CD14-positive monocyte (primary cell): ENCODE results near the gene SORBS2. TPM values are rescaled to one million over a fixed set of nuclear protein-coding genes. Genes with fewer than 3 reads are reported as not detected.

Source experiments
- DNase-seq, 3 donors: peaks; one replicate each; pipeline ENCODE4 v3.0.0-alpha.2; 2011 to 2022
- H2AFZ ChIP-seq: 2 replicates; pipeline ENCODE4 v1.6.0; 2012; ENCODE audit warnings: mild to moderate bottlenecking, low read depth, low read length, inconsistent platforms; ENCODE audit not compliant: insufficient read depth, poor library complexity, severe bottlenecking
- H3K27ac ChIP-seq, 2 donors: 1 replicate in 1 of 2; 2 replicates in 1 of 2; pipeline ENCODE4 v1.5.1; 2012 to 2013; ENCODE audit warnings: low read length in 2 of 2, control low read depth in 1 of 2, inconsistent platforms in 1 of 2, low read depth in 1 of 2, mild to moderate bottlenecking in 1 of 2
- H3K27me3 ChIP-seq, 2 donors: one replicate each; pipeline versions ENCODE4 v1.6.0 to v1.6.1; 2011 to 2013; ENCODE audit warnings: low read length in 2 of 2; ENCODE audit not compliant: control insufficient read depth in 2 of 2, insufficient read depth in 2 of 2
- H3K36me3 ChIP-seq, 2 donors: replicated peaks in 1 of 2; 1 replicate in 1 of 2; 2 replicates in 1 of 2; pipeline versions ENCODE4 v1.5.1 to v1.6.1; 2012 to 2013; ENCODE audit warnings: low read length in 2 of 2, control low read depth in 1 of 2, inconsistent platforms in 1 of 2, mild to moderate bottlenecking in 1 of 2; ENCODE audit not compliant: insufficient read depth in 2 of 2, control insufficient read depth in 1 of 2
- H3K4me1 ChIP-seq, 2 donors: 1 replicate in 1 of 2; 2 replicates in 1 of 2; pipeline versions ENCODE4 v1.5.1 to v1.6.1; 2012 to 2013; ENCODE audit warnings: low read length in 2 of 2, control low read depth in 1 of 2, inconsistent platforms in 1 of 2, mild to moderate bottlenecking in 1 of 2, moderate library complexity in 1 of 2; ENCODE audit not compliant: insufficient read depth in 2 of 2, control insufficient read depth in 1 of 2
- H3K4me2 ChIP-seq: replicated peaks from 2 replicates; pipeline ENCODE3; 2012; ENCODE audit warnings: low read length, moderate library complexity, mild to moderate bottlenecking; ENCODE audit not compliant: poor library complexity, severe bottlenecking; ENCODE audit errors: extremely low read depth
- H3K4me3 ChIP-seq, 3 experiments: fragments of 200-600 bp in 1 of 3; sonication (generic) in 1 of 3; replicated peaks in 1 of 3; 1 replicate in 2 of 3; 2 replicates in 1 of 3; pipeline ENCODE4 v1.5.1; 2011 to 2013; ENCODE audit warnings: low read length in 3 of 3, mild to moderate bottlenecking in 3 of 3, control low read depth in 2 of 3, low read depth in 2 of 3, inconsistent platforms in 1 of 3, moderate library complexity in 1 of 3
- H3K79me2 ChIP-seq: 2 replicates; pipeline ENCODE4 v1.6.0; 2012; ENCODE audit warnings: mild to moderate bottlenecking, control low read depth, inconsistent platforms, low read length, moderate library complexity; ENCODE audit not compliant: insufficient read depth
- H3K9ac ChIP-seq: 2 replicates; pipeline ENCODE4 v1.6.0; 2017; ENCODE audit warnings: low read length, mild to moderate bottlenecking; ENCODE audit not compliant: insufficient read depth, poor library complexity, severe bottlenecking
- H3K9me3 ChIP-seq, 2 donors: replicated peaks in 1 of 2; 1 replicate in 1 of 2; 2 replicates in 1 of 2; pipeline versions ENCODE4 v1.5.1 to v1.6.1; 2012 to 2013; ENCODE audit warnings: low read length in 2 of 2, control low read depth in 1 of 2; ENCODE audit not compliant: control insufficient read depth in 1 of 2, insufficient read depth in 1 of 2
- H4K20me1 ChIP-seq: 2 replicates; pipeline ENCODE4 v1.6.0; 2012; ENCODE audit warnings: mild to moderate bottlenecking, low read length, control low read depth, moderate library complexity; ENCODE audit not compliant: insufficient read depth
- H3K27ac Mint-ChIP-seq, 7 donors: one replicate each; pipeline ENCODE4 v1.8.0; 2020; ENCODE audit warnings: mild to moderate bottlenecking in 7 of 7, mixed read lengths in 7 of 7, moderate library complexity in 6 of 7, inconsistent platforms in 2 of 7
- H3K27me3 Mint-ChIP-seq, 3 donors: one replicate each; pipeline ENCODE4 v1.8.0; 2021 to 2022; ENCODE audit warnings: low read depth in 3 of 3, mild to moderate bottlenecking in 3 of 3, mixed read lengths in 3 of 3, moderate library complexity in 3 of 3, inconsistent platforms in 1 of 3
- H3K36me3 Mint-ChIP-seq, 2 donors: one replicate each; pipeline ENCODE4 v1.8.0; 2020; ENCODE audit warnings: mixed read lengths in 2 of 2, inconsistent platforms in 1 of 2, mild to moderate bottlenecking in 1 of 2
- H3K4me1 Mint-ChIP-seq: one replicate; pipeline ENCODE4 v1.8.0; 2020; ENCODE audit warnings: mild to moderate bottlenecking, mixed read lengths
- H3K4me3 Mint-ChIP-seq, 2 donors: one replicate each; pipeline ENCODE4 v1.8.0; 2020; ENCODE audit warnings: mild to moderate bottlenecking in 2 of 2, mixed read lengths in 2 of 2, moderate library complexity in 1 of 2
- H3K9me3 Mint-ChIP-seq, 7 donors: one replicate each; pipeline ENCODE4 v1.8.0; 2020 to 2022; ENCODE audit warnings: mixed read lengths in 7 of 7, mild to moderate bottlenecking in 6 of 7, moderate library complexity in 6 of 7, inconsistent platforms in 2 of 7
- CTCF ChIP-seq: fragments of 200-600 bp; IDR thresholded peaks from one replicate; pipeline ENCODE4 v1.8.0; 2022; ENCODE audit warnings: antibody characterized with exemption, mild to moderate bottlenecking
- WGBS: methylation state at CpG from one replicate; pipeline ENCODE4 v1.1.5; 2013; ENCODE audit warnings: missing lambda C conversion rate; ENCODE audit not compliant: insufficient coverage; 5-methylcytosine and 5-hydroxymethylcytosine counted together
- intact Hi-C, 2 donors: fragments of 100-400 bp; cut with micrococcal nuclease; formaldehyde crosslinking; loops; one replicate each; pipeline versions ENCODE4 v1.15.0 to v1.15.1; 2023
- polyA plus RNA-seq, 3 donors: library from polyadenylated mRNA; depleted of rRNA in 1 of 3; unstranded in 2 of 3; stranded (reverse) in 1 of 3; fragments of 300-500 nt in 2 of 3; fragments of >200 nt in 1 of 3; fragmentation: Illumina TruSeq in 2 of 3; gene quantifications; 1 replicate in 2 of 3; 2 replicates in 1 of 3; pipeline ENCODE4 v1.2.3, GENCODE V29; 2012 to 2021

Gene SORBS2
- polyA plus RNA-seq, 3 donors = not detected

GRCh38 chr4:185672151-185672550 is 139.8 kb downstream of the SORBS2 start:
- Histone ChIP-seq H3K27ac (no peak overlapping the region), H3K79me2 (no peaks in the 10 kb centered on the region), H3K4me2 (no peak overlapping the region), H3K36me3 (no peaks in the 10 kb centered on the region), H3K9ac (no peak overlapping the region), H2AFZ (no peak overlapping the region), H3K4me3 (no peak overlapping the region), H4K20me1 (no peaks in the 10 kb centered on the region), H3K9me3 (no peaks in the 10 kb centered on the region), H3K27me3 (peaks cover 0 to 3% of the 10 kb centered on the region in 2 donors), H3K4me1 (no peaks in the 10 kb centered on the region)
- Mint-ChIP-seq H3K36me3 (no peaks in the 10 kb centered on the region), H3K4me1 (no peaks in the 10 kb centered on the region), H3K27me3 (peaks cover 1 to 8% (median 5%) of the 10 kb centered on the region in 3 donors), H3K9me3 (peaks cover 0 to 4% (median 0%) of the 10 kb centered on the region in 7 donors), H3K27ac (no peak overlapping the region), H3K4me3 (no peak overlapping the region)
- no peak for DNase-seq
- no CpG with 5 or more reads among the region's 2 CpGs for WGBS
- intact Hi-C loops = no loop called here
- no peak for TF ChIP-seq CTCF

GRCh38 chr4:185671496-185671895 is 140.5 kb downstream of the SORBS2 start:
- no peaks in the 10 kb centered on the region for H3K36me3 Mint-ChIP-seq
- TF ChIP-seq CTCF = no peak
- H3K27me3 Mint-ChIP-seq = peaks cover 1 to 8% (median 5%) of the 10 kb centered on the region in 3 donors
- 92% methylated on average over 4 of the region's 4 CpGs for WGBS
- intact Hi-C loops = no loop called here
- Histone ChIP-seq H3K79me2 (no peaks in the 10 kb centered on the region), H2AFZ (no peak overlapping the region), H3K4me3 (no peak overlapping the region), H3K9ac (no peak overlapping the region), H3K9me3 (no peaks in the 10 kb centered on the region), H4K20me1 (no peaks in the 10 kb centered on the region), H3K27me3 (no peaks in the 10 kb centered on the region), H3K36me3 (no peaks in the 10 kb centered on the region), H3K27ac (no peak overlapping the region), H3K4me2 (no peak overlapping the region), H3K4me1 (no peaks in the 10 kb centered on the region)
- H3K4me3 Mint-ChIP-seq = no peak overlapping the region
- H3K27ac Mint-ChIP-seq = no peak overlapping the region
- peaks cover 0 to 2% (median 0%) of the 10 kb centered on the region in 7 donors for H3K9me3 Mint-ChIP-seq
- no peaks in the 10 kb centered on the region for H3K4me1 Mint-ChIP-seq
- DNase-seq = no peak
